ENCODE results near the gene FOXN4. TPM values are rescaled to one million over a fixed set of nuclear protein-coding genes. Genes with fewer than 3 reads are reported as not detected.

Gene FOXN4
- total and polyA plus RNA-seq, 2 of the 13 experiments (the other 11 are each of a cell fraction or from before 2014, with no cell fraction given), result 0.11 TPM; not detected in 1

GRCh38 chr12:109275173-109275572, 33.9 kb downstream of the FOXN4 start:
- H3K79me2 ChIP-seq (ENCODE audit: insufficient read depth, low read length), result no peaks in the 10 kb centered on the region
- H3K36me3 ChIP-seq (replicated peaks in 1 of 2; ENCODE audit: control insufficient read depth in 1 of 2, insufficient read depth in 2 of 2, low read length in 2 of 2), result no peaks in the 10 kb centered on the region
- 15% methylated on average over 4 of the region's 4 CpGs for WGBS (ENCODE audit: low lambda C conversion rate)
- peaks cover 34% of the 10 kb centered on the region for H3K4me1 ChIP-seq (ENCODE audit: insufficient read depth, low read length)
- BruUV-seq (replicated peaks), result no TSS peak
- H3K27ac ChIP-seq (ENCODE audit: extremely low read length, insufficient read depth, low read length), result no peak overlapping the region
- in situ Hi-C loops (cut with HindIII; ENCODE audit: extremely low pct_ligation_motif_present, low pct_unique_long_range_greater_than_20kb), result no loop called here
- H2AFZ ChIP-seq (ENCODE audit: low read length), result no peak overlapping the region
- H3K9me3 ChIP-seq (ENCODE audit: low read length), result no peaks in the 10 kb centered on the region
- ATAC-seq (no peak), FAIRE-seq (no peak), DNase-seq (ENCODE audit: low spot score) (no peak)
- intact Hi-C loops (cut with micrococcal nuclease; ENCODE audit: unreplicated experiment), result no loop called here
- no peak overlapping the region for H3K9ac ChIP-seq (ENCODE audit: insufficient read depth, low read depth, low read length)
- H3K27me3 ChIP-seq (ENCODE audit: control insufficient read depth in 1 of 2, insufficient read depth in 2 of 2, low read length in 2 of 2), result no peaks in the 10 kb centered on the region
- no peaks in the 10 kb centered on the region for H4K20me1 ChIP-seq (ENCODE audit: insufficient read depth, low read length)
- TF ChIP-seq ZNF724P (CRISPR knock-in tag; IDR thresholded peaks at IDR 0.05; ENCODE audit: borderline replicate concordance) (no peak), TGIF2 (CRISPR knock-in tag; IDR thresholded peaks at IDR 0.05) (no peak), CHD4 (IDR thresholded peaks at IDR 0.05; ENCODE audit: borderline replicate concordance, low read length) (0 out of 2 replicates have a peak, but pooled peaks have one; percentile 39), ZNF629 (CRISPR knock-in tag; conservative IDR thresholded peaks at IDR 0.05) (peak; percentile 83), SP2 (CRISPR knock-in tag; IDR thresholded peaks at IDR 0.05) (no peak), NRL (CRISPR knock-in tag; IDR thresholded peaks at IDR 0.05; ENCODE audit: borderline replicate concordance) (no peak), RFX3 (CRISPR knock-in tag; IDR thresholded peaks at IDR 0.05) (no peak), ZNF646 (CRISPR knock-in tag; IDR thresholded peaks at IDR 0.05) (no peak)
- no peak overlapping the region for H3K4me2 ChIP-seq (ENCODE audit: low read depth, low read length)
- CTCF ChIA-PET (ENCODE audit: low intra/inter-chr PET ratio, low total read pairs), result no interaction called here
- POLR2A ChIA-PET, result no interaction called here
- no peak overlapping the region for H3K4me3 ChIP-seq (replicated peaks in 1 of 3; ENCODE audit: insufficient read depth in 1 of 3, low read depth in 2 of 3, low read length in 3 of 3)
